VCaP (cell line): ENCODE results near the gene CEP72.
"Not testable (repeated sequence)": the region's sequence is repeated elsewhere in the genome, so short reads cannot be mapped to it uniquely, and the experiment has no call there.

Source experiments
- H3K27ac ChIP-seq: fragments of 450-650 bp; 2 replicates; pipeline ENCODE4 v1.5.1; 2017
- TF ChIP-seq, protein P1 (sequence below): fragments of 450-650 bp; conservative IDR thresholded peaks from 2 replicates; pipeline ENCODE4 v1.5.1; 2017; ENCODE audit warnings: mild to moderate bottlenecking, moderate library complexity

CEP72 gene

DNA sequence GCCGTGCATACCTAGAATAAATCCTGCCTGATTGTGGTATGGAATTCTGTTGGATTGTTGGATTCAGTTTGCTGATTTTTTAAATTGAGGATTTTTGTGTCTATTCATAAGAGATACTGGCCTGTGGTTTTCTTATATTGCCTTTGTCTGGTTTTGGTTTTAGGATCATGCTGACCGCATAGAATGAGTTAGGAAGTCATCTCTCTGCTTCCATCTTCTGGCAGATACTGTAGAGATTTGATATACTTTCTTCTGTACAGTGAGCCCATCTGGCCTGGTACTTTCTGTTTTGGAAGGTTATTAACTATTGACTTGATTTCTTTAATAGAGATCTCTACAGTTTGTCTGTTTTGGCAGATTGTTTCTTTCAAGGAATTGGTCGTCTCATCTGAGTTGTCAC, 14.7 kb downstream of the CEP72 start:
- H3K27ac ChIP-seq: 0 out of 2 replicates have a peak overlapping the region, but pooled peaks have one; percentile 3
- TF ChIP-seq, protein P1, sequence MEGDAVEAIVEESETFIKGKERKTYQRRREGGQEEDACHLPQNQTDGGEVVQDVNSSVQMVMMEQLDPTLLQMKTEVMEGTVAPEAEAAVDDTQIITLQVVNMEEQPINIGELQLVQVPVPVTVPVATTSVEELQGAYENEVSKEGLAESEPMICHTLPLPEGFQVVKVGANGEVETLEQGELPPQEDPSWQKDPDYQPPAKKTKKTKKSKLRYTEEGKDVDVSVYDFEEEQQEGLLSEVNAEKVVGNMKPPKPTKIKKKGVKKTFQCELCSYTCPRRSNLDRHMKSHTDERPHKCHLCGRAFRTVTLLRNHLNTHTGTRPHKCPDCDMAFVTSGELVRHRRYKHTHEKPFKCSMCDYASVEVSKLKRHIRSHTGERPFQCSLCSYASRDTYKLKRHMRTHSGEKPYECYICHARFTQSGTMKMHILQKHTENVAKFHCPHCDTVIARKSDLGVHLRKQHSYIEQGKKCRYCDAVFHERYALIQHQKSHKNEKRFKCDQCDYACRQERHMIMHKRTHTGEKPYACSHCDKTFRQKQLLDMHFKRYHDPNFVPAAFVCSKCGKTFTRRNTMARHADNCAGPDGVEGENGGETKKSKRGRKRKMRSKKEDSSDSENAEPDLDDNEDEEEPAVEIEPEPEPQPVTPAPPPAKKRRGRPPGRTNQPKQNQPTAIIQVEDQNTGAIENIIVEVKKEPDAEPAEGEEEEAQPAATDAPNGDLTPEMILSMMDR: peak; percentile 46

DNA sequence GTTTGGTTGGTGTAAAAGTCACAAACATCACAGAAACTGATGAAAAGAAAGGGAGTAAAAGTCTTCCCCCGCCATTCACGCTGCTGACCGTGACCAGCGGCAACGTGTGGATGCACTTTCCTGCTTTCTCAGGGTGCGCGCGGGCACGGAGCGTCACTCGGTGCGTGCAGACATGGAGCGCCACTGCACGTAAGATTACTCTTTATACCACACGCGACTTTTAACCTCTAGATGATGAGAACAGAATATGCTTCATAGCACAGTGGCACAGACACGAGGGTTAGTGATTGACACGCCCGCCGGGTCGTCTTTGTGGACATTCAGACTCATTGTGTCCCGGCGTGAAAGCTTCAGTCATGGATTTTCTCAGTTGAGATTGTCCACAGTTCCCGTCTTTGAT, 15.7 kb downstream of the CEP72 start:
- TF ChIP-seq, protein P1: no peak
- no peak overlapping the region for H3K27ac ChIP-seq

DNA sequence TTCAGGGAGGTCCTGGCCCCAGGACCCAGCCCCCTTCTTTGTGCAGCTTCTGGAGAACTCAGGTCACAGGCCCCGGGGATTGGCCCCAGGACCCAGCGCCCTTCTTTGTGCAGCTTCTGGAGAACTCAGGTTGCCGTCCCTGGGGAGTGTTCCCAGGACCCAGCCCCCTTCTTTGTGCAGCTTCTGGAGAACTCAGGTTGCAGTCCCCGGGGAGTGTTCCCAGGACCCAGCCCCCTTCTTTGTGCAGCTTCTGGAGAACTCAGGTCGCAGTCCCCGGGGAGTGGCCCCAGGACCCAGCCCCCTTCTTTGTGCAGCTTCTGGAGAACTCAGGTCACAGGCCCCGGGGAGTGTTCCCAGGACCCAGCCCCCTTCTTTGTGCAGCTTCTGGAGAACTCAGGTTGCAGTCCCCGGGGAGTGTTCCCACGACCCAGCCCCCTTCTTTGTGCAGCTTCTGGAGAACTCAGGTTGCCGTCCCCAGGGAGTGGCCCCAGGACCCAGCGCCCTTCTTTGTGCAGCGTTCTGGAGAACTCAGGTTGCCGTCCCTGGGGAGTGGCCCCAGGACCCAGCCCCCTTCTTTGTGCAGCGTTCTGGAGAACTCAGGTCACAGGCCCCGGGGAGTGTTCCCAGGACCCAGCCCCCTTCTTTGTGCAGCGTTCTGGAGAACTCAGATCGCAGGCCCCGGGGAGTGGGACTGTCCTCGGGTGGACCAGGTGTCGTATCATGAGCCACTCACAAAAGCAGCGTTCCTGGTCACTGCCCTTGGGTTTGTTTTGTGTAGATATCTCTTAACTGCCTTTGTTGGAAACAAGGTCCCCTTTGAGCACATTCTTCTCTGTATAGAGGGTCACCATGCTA, 16.4 kb downstream of the CEP72 start:
- not testable (repeated sequence) for H3K27ac ChIP-seq

DNA sequence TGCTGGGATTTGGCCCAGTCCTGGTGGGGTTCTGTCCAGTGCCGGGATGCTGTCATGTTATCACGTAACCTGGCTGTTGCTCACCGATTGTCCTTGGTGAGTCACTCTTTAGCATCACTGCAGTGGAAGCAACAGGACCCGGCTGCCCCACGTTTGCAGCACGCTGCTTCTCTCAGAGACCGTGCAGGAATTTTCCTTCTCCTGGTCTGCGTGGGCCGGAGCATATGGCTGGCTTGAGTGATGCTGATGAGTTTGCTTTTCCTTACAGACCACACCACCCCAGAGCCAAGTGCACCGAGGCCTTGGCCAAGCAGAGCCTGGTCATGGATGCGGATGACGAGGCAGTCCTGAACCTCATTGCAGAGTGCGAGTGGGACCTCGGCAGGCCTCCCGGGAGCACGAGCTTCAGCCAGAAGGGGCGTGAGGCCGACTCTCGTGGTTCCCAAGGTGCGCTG, 21.4 kb downstream of the CEP72 start:
- H3K27ac ChIP-seq: no peak overlapping the region
- TF ChIP-seq, protein P1: no peak

DNA sequence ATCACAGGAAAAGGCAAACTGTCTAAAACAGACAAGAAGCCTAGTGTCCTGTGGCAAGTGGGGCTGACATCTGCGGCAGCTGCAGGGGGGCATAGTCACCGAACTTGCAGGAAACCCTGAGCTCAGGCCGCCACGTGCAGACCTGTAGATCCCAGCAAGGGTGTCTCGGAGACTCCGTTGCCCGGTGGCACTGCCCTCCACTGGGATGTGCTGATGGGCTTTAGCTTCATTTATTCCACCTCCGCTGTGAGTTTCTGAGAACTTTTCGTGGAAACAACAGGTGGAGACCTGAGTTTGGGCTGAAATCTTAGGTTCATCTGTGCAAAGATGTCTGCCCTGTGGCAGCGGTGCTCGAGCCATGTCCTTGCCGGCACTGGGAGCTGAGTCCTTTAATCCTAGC, 22.1 kb downstream of the CEP72 start:
- TF ChIP-seq, protein P1: no peak
- no peak overlapping the region for H3K27ac ChIP-seq

DNA sequence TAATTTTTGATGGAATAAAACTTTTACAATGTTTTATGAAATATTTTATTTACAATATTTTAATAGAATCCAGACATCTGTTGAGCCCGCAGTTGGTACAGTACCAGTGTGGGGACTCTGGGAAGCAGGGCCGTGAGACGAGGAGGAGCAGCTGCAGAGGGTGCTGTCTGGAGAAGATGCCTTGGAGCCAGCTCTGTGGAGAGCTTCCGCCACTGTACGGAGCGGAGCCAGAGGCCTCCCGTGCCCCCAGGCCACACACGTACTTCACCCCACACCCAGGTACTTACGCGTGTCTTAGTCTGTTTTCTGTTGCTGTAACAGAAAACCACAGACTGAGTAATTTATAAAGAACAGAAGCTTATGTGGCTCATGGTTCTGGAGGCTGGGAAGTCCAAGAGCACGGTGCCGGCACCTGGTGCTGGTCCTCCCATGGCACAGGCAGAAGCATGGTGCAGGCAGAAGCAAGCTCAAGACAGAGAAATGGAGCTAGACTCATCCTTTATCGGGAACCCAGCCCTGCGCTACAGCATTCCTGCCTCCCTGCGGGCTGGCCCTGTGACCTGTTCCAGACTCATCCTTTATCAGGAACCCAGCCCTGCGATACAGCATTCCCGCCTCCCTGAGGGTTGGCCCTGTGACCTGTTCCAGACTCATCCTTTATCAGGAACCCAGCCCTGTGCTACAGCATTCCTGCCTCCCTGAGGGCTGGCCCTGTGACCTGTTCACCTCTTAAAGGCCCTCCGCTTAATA, 23.3 kb downstream of the CEP72 start:
- TF ChIP-seq, protein P1: no peak
- no peak overlapping the region for H3K27ac ChIP-seq

DNA sequence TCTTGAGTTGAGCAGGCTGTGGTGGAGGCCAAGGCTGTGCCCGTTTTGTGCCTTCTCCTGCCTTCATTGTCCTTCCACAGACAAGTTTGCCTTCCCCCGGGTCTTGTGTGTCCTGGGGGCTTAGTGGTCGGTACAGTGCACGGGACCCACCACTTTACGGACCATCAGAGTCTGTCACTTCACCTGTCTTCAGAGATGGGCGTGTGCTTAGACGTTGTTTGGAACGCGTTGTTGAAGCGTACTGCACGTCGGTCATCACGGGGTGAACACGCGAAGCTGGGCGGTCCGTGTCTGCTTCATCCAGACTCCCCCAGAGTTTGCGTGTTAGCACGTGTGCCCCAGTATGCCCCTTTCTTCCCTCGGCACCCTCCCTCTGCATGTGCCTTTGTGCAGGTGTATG, 24.8 kb downstream of the CEP72 start:
- H3K27ac ChIP-seq: no peak overlapping the region
- TF ChIP-seq, protein P1: no peak
